ENCODE results near the gene RNF39. TPM values are rescaled to one million over a fixed set of nuclear protein-coding genes. Genes with fewer than 3 reads are reported as not detected.

The RNF39 gene
- total and polyA plus RNA-seq, 2 donors (not counting 3 experiments of a cell fraction or from before 2014, with no cell fraction given), result not detected

- BruUV-seq (replicated peaks), result TSS peak; percentile 87
- dilution Hi-C loops (cut with MboI; ENCODE audit: extremely low pct_ligation_motif_present, low sequenced_read_pairs), result no loop called here
- FAIRE-seq (no peak), DNase-seq (ENCODE audit: low read depth, low spot score) (no peak)
- H3K4me1 ChIP-seq (ENCODE audit: control insufficient read depth, extremely low read depth, insufficient read depth, low read length), result peaks cover 15% of the 10 kb centered on the region
- peak overlapping the region; percentile 78 to 94 (median 80) for H3K4me3 ChIP-seq (replicated peaks in 1 of 3; ENCODE audit: insufficient read depth in 1 of 3, low read depth in 1 of 3, low read length in 3 of 3)
- H4K20me1 ChIP-seq (replicated peaks; ENCODE audit: control insufficient read depth, extremely low read depth, insufficient read depth, low read length), result no peaks in the 10 kb centered on the region
- peak overlapping the region; percentile 47 for H2AFZ ChIP-seq (ENCODE audit: low read depth, low read length)
- H3K9me3 ChIP-seq (replicated peaks; ENCODE audit: control insufficient read depth, insufficient read depth, low read length), result no peaks in the 10 kb centered on the region
- H3K9me1 ChIP-seq (replicated peaks; ENCODE audit: control insufficient read depth, extremely low read depth, insufficient read depth, low read length), result no peaks in the 10 kb centered on the region
- intact Hi-C loops (cut with micrococcal nuclease), result loop anchor here (1.0 to 2.0 kb wide), 2 partner anchors 42 to 308 kb away; no protein-coding TSS in a partner anchor
- H3K27ac ChIP-seq (ENCODE audit: insufficient read depth, low read depth, low read length), result peak overlapping the region; percentile 57
- H3K27me3 ChIP-seq (ENCODE audit: control insufficient read depth in 2 of 2, insufficient read depth in 2 of 2, low read length in 2 of 2), result no peaks in the 10 kb centered on the region
- peak overlapping the region; percentile 92 for H3K4me2 ChIP-seq (ENCODE audit: insufficient read depth, low read length)
- ChIA-PET CTCF (interaction anchor here (0.6 to 2.1 kb wide), 9 partner anchors 11 to 411 kb away, joined by 3 to 16 read pairs (median 4); partner anchors contain the start of gene RNF39), POLR2A (interaction anchor here (1.4 kb wide), 1 partner anchor 41 kb away, joined by 6 read pairs; no protein-coding TSS in a partner anchor)
- peaks cover 19% of the 10 kb centered on the region for H3K79me2 ChIP-seq (ENCODE audit: control insufficient read depth, insufficient read depth, low read length)
- H3K36me3 ChIP-seq (ENCODE audit: control insufficient read depth in 2 of 2, extremely low read depth in 1 of 2, insufficient read depth in 2 of 2, low read length in 2 of 2), result peaks cover 0 to 2% of the 10 kb centered on the region in 2 experiments
- H3K9ac ChIP-seq (replicated peaks; ENCODE audit: extremely low read depth, insufficient read depth, low read length), result peak overlapping the region; percentile 89
- TF ChIP-seq POLR2A (IDR thresholded peaks at IDR 0.05; ENCODE audit: low read depth, low read length) (no peak), FOS (IDR thresholded peaks at IDR 0.05; ENCODE audit: borderline replicate concordance, insufficient read depth, low read length) (peak; percentile 4)
These were observed 14.9 kb downstream of the RNF39 start for GRCh38 chr6:30060606-30061091.

- H3K9me3 ChIP-seq (replicated peaks; ENCODE audit: control insufficient read depth, insufficient read depth, low read length), result no peaks in the 10 kb centered on the region
- FAIRE-seq (no peak), DNase-seq (ENCODE audit: low read depth, low spot score) (no peak)
- no peak overlapping the region for H3K4me3 ChIP-seq (replicated peaks in 1 of 3; ENCODE audit: insufficient read depth in 1 of 3, low read depth in 1 of 3, low read length in 3 of 3)
- CTCF ChIA-PET, result interaction anchor here (1.2 kb wide), 1 partner anchor 49 kb away, joined by 3 read pairs; no protein-coding TSS in a partner anchor
- no peak overlapping the region for H3K9ac ChIP-seq (replicated peaks; ENCODE audit: extremely low read depth, insufficient read depth, low read length)
- intact Hi-C loops (cut with micrococcal nuclease), result no loop called here
- peaks cover 8% of the 10 kb centered on the region for H3K4me1 ChIP-seq (ENCODE audit: control insufficient read depth, extremely low read depth, insufficient read depth, low read length)
- H3K27me3 ChIP-seq (ENCODE audit: control insufficient read depth in 2 of 2, insufficient read depth in 2 of 2, low read length in 2 of 2), result no peaks in the 10 kb centered on the region
- no peak overlapping the region for H2AFZ ChIP-seq (ENCODE audit: low read depth, low read length)
- TF ChIP-seq EZH2 (IDR thresholded peaks at IDR 0.05; ENCODE audit: borderline replicate concordance, low read depth, low read length, severe bottlenecking) (no peak), CTCF (IDR thresholded peaks at IDR 0.05; ENCODE audit: extremely low read depth in 1 of 2, insufficient read depth in 1 of 2, low read depth in 1 of 2, low read length in 2 of 2) (no peak), GATA2 (IDR thresholded peaks at IDR 0.05; ENCODE audit: insufficient read depth, insufficient read length, low read depth, low read length) (no peak), MAX (IDR thresholded peaks at IDR 0.05; ENCODE audit: insufficient read depth, insufficient read length) (no peak), FOS (IDR thresholded peaks at IDR 0.05; ENCODE audit: borderline replicate concordance, insufficient read depth, low read length) (no peak), JUN (IDR thresholded peaks at IDR 0.05; ENCODE audit: borderline replicate concordance, insufficient read depth, insufficient read length, low read depth) (no peak), POLR2A (IDR thresholded peaks at IDR 0.05; ENCODE audit: low read depth, low read length) (no peak), POLR2AphosphoS5 (IDR thresholded peaks at IDR 0.05; ENCODE audit: insufficient read depth, low read depth, low read length) (no peak), MYC (IDR thresholded peaks at IDR 0.05; ENCODE audit: low read depth, low read length) (no peak)
- H3K27ac ChIP-seq (ENCODE audit: insufficient read depth, low read depth, low read length), result no peak overlapping the region
- BruUV-seq (replicated peaks), result no TSS peak
- H3K36me3 ChIP-seq (ENCODE audit: control insufficient read depth in 2 of 2, extremely low read depth in 1 of 2, insufficient read depth in 2 of 2, low read length in 2 of 2), result peaks cover 0 to 2% of the 10 kb centered on the region in 2 experiments
- H4K20me1 ChIP-seq (replicated peaks; ENCODE audit: control insufficient read depth, extremely low read depth, insufficient read depth, low read length), result no peaks in the 10 kb centered on the region
- H3K79me2 ChIP-seq (ENCODE audit: control insufficient read depth, insufficient read depth, low read length), result peaks cover 5% of the 10 kb centered on the region
- POLR2A ChIA-PET, result no interaction called here
- dilution Hi-C loops (cut with MboI; ENCODE audit: extremely low pct_ligation_motif_present, low sequenced_read_pairs), result no loop called here
- H3K4me2 ChIP-seq (ENCODE audit: insufficient read depth, low read length), result no peak overlapping the region
- H3K9me1 ChIP-seq (replicated peaks; ENCODE audit: control insufficient read depth, extremely low read depth, insufficient read depth, low read length), result no peaks in the 10 kb centered on the region
These were observed 20.1 kb downstream of the RNF39 start for GRCh38 chr6:30055513-30055912.
